VCaP (cell line): ENCODE results near the gene RPTOR.

Experiments used
- H3K27ac ChIP-seq: fragments of 450-650 bp; 2 replicates; pipeline ENCODE4 v1.5.1; 2017
- TF ChIP-seq, protein P1 (sequence below): fragments of 450-650 bp; conservative IDR thresholded peaks from 2 replicates; pipeline ENCODE4 v1.5.1; 2017; ENCODE audit warnings: mild to moderate bottlenecking, moderate library complexity

Gene RPTOR

DNA sequence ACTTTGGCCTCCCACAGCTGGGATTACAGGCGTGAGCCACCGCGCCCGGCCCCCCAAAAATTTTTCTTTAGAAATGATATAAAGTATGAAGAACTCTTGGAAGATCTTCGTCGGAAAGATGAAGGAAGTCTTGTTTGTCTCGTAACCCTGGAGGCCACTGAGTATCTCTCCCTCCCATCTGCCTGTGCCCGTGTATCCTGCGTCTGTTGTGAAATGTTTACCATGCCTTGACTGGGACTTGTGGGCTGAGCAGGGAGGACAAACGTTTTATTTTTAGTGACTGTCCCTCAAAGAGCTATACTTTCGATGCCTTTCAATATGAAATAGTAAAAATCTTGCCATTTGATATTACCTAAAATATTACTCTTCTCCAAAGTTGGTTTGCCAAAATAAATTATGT lies 121.2 kb downstream of the RPTOR start:
- H3K27ac ChIP-seq: no peak overlapping the region
- TF ChIP-seq, protein P1, sequence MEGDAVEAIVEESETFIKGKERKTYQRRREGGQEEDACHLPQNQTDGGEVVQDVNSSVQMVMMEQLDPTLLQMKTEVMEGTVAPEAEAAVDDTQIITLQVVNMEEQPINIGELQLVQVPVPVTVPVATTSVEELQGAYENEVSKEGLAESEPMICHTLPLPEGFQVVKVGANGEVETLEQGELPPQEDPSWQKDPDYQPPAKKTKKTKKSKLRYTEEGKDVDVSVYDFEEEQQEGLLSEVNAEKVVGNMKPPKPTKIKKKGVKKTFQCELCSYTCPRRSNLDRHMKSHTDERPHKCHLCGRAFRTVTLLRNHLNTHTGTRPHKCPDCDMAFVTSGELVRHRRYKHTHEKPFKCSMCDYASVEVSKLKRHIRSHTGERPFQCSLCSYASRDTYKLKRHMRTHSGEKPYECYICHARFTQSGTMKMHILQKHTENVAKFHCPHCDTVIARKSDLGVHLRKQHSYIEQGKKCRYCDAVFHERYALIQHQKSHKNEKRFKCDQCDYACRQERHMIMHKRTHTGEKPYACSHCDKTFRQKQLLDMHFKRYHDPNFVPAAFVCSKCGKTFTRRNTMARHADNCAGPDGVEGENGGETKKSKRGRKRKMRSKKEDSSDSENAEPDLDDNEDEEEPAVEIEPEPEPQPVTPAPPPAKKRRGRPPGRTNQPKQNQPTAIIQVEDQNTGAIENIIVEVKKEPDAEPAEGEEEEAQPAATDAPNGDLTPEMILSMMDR: no peak

DNA sequence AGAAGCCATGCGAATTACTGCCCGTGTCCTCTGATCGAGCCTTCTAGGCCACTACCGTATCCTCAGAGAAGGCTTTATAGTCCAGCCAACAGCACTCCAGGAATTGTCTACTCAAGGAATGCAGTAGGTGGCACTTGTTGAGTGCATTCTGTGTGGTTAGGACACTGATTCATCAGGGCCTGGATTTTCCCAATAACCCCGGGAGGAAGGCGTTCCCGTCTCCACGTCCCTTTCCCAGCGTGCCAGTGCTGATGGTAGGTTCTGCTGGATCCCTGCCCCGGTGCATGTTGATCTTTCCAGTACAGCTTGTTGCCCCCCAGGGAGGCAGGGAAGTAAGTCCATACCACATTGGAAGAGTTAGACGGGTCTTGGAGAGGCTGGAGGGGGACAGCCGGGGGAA lies 122.2 kb downstream of the RPTOR start:
- TF ChIP-seq, protein P1: no peak
- no peak overlapping the region for H3K27ac ChIP-seq

DNA sequence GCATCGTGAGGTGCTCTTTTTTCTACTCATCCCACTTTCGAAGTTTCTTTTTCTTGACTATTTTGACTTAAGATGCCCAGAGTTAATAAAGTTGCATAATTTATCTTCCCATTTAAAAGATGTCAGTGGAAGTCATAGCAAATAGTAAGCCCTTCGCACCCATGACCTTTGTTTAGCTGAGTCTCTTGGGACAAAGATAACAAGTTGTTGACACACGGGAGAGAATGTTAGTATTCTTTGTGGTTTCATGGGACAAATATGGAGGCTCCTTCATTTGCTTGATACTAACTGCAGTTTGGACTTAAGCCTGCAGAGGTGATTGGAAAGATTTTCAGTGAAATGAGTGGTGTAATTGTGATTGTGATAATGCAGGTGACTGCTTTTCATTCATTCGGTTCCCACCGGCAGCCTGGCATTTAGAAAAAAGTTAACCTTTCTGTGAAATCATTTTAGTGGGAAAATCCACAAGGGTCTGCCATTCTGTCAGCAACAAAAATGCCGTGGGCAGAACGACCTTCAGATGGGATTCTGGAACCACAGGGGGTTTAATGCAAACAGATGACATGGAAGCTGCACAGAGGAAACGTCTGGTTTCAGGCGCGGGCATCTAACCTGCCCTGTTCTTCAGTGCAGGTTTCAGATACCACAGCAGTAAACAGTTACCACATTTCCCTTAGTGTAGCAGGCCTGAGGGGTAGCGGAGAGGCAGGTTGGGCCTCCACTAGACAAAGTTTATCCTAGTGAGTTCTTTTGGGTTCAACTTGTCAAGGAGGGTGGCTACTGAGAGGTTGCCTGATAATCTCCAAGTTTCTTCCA lies 123.0 kb downstream of the RPTOR start:
- H3K27ac ChIP-seq: no peak overlapping the region
- TF ChIP-seq, protein P1: no peak

DNA sequence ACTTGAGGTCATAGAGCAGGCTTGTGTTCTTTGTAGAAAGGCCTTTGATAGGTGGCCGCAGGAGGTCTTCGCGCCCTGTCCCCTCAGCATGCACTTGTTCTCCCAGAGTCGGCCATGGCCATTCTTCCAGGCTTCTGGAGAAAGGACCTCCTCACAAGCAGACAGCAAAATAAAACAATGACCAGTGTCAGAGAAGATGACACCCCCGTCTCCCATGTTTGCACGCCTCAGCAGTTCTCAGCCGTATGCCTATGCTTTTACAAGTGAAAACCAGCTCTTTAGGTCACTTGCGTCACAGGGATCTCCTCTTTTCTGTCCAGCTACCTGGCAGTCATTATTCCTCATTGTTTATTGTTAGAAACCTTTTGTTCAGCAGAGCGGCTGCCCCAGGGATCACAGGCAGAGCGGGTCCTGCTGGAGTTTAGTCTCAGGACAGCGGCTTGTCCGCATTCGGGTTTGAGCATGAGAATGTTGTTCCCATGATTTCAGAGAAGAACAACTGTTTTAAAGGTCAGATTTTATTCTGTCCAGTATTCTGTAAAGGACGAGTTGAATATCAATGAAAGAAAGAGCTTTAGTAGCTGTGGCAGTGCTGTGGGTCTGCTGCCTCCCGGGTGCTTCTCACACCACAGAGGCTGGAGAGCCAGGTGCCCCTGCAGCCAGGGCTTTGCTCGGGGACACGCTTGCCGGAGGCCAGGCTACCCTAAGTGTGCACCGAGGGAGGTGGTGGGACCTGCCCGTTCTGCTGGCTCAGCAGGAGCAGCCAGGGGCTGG lies 123.9 kb downstream of the RPTOR start:
- TF ChIP-seq, protein P1: no peak
- H3K27ac ChIP-seq: no peak overlapping the region

DNA sequence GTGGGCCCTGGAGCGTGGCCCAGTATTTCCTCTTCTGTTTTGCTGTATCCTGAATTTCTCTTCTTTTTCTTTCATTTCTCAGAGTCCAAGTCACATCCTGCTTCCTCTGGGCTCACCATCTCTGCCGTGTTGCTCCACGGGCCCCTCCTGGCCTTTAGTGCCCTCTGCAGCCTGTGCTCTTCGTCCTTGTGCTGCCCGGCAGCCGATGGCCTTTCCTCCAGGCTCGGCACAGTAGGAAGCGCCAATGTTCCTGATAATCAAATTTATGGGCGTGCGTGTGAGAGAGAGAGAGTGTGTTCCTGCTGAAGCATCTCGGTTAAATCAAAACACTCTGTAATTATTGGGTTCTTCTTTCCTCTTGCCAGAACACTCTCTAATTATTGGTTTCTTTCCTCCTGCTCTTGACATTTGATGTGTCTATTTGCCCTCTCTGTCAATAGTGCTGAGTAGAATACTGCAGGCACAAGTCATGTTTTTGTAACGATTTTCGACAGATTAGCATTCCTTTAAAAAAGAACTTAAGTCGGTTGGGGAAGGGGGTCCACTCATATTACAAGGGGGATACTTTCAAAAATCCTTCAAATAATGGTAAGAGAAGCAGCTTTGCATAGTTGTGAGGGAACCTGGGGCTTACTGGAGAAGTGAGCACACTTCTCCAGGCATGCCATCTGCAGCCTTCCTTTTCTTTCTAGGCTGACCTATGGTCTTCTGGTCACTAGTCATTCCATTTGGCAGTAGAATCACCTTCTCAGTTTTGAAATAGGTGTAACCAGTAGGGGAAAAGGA lies 126.6 kb downstream of the RPTOR start:
- H3K27ac ChIP-seq: peak overlapping the region; percentile 77
- TF ChIP-seq, protein P1: peak; percentile 37

DNA sequence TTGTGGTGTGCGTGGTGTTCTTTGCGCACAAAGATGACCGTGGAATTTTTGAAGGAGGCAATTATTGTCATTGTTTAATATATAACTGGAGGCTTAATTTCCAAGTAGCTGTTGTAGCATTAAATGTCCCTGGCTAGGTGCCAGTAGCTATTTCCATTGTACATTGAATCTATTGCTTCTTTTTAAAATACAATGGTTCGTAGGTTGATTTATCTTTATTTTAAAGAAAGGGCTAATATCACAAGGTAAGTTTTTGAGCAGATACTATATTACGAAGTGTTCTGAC lies 127.1 kb downstream of the RPTOR start:
- H3K27ac ChIP-seq: peak overlapping the region; percentile 77
- TF ChIP-seq, protein P1: no peak
